Fibroblast of lung (primary cell): ENCODE measurements around the gene CCDC12. TPM values are rescaled to one million over a fixed set of nuclear protein-coding genes. Genes with fewer than 3 reads are reported as not detected.

ENCODE experiments used
- DNase-seq, 2 donors: peaks; one replicate each; pipeline versions ENCODE4 v3.0.0 to v3.0.0-alpha.2; 2010; ENCODE audit warnings: low read depth in 2 of 2
- H2AFZ ChIP-seq: 2 replicates; pipeline ENCODE4 v1.5.1; 2012; ENCODE audit warnings: low read length, control low read depth, inconsistent platforms
- H3K27ac ChIP-seq: 2 replicates; pipeline ENCODE4 v1.5.1; 2011; ENCODE audit warnings: low read length, control low read depth; ENCODE audit not compliant: insufficient read depth
- H3K27me3 ChIP-seq: 2 replicates; pipeline ENCODE4 v1.5.1; 2011; ENCODE audit warnings: mild to moderate bottlenecking, low read length; ENCODE audit not compliant: control insufficient read depth, insufficient read depth
- H3K36me3 ChIP-seq: 2 replicates; pipeline ENCODE4 v1.5.1; 2011; ENCODE audit warnings: low read length; ENCODE audit not compliant: control insufficient read depth, insufficient read depth
- H3K4me1 ChIP-seq: 2 replicates; pipeline ENCODE4 v1.5.1; 2011; ENCODE audit warnings: low read length; ENCODE audit not compliant: control insufficient read depth, insufficient read depth; ENCODE audit errors: extremely low read depth
- H3K4me2 ChIP-seq: 2 replicates; pipeline ENCODE4 v1.5.1; 2011; ENCODE audit warnings: low read length, control low read depth; ENCODE audit not compliant: insufficient read depth; ENCODE audit errors: extremely low read depth
- H3K4me3 ChIP-seq, 4 experiments: fragments of 200-600 bp in 1 of 4; sonication (generic) in 1 of 4; replicated peaks in 1 of 4; 2 replicates each; pipeline ENCODE4 v1.5.1; 2011 to 2016; ENCODE audit warnings: low read length in 4 of 4, low read depth in 3 of 4, mild to moderate bottlenecking in 3 of 4, control low read depth in 2 of 4, inconsistent platforms in 1 of 4, mixed read lengths in 1 of 4; ENCODE audit not compliant: insufficient read depth in 1 of 4; ENCODE audit errors: control extremely low read depth in 1 of 4
- H3K79me2 ChIP-seq: 2 replicates; pipeline ENCODE4 v1.5.1; 2012; ENCODE audit warnings: mild to moderate bottlenecking, low read length, inconsistent platforms; ENCODE audit not compliant: control insufficient read depth, insufficient read depth
- H3K9ac ChIP-seq: 2 replicates; pipeline ENCODE4 v1.5.1; 2011; ENCODE audit warnings: mild to moderate bottlenecking, low read length, control low read depth; ENCODE audit not compliant: insufficient read depth
- H3K9me3 ChIP-seq: 2 replicates; pipeline ENCODE4 v1.5.1; 2012; ENCODE audit warnings: low read depth, low read length; ENCODE audit not compliant: control insufficient read depth, insufficient read depth
- H4K20me1 ChIP-seq: 2 replicates; pipeline ENCODE4 v1.5.1; 2011; ENCODE audit warnings: low read length; ENCODE audit not compliant: control insufficient read depth, insufficient read depth; ENCODE audit errors: extremely low read depth
- CTCF ChIP-seq, 2 donors: IDR thresholded peaks in 1 of 2; conservative IDR thresholded peaks in 1 of 2; 1 replicate in 1 of 2; 2 replicates in 1 of 2; pipeline ENCODE4 v1.5.1; 2011 to 2012; ENCODE audit warnings: low read length in 2 of 2, control low read depth in 1 of 2, inconsistent platforms in 1 of 2, low read depth in 1 of 2, mild to moderate bottlenecking in 1 of 2
- EZH2 ChIP-seq: IDR thresholded peaks from 2 replicates; pipeline ENCODE4 v1.5.1; 2012; ENCODE audit warnings: low read length, control low read depth, mild to moderate bottlenecking; ENCODE audit errors: missing control alignments
- polyA plus RNA-seq, 2 donors: library from polyadenylated mRNA; depleted of rRNA in 1 of 2; stranded (reverse) in 1 of 2; unstranded in 1 of 2; fragments of >200 nt; gene quantifications; 2 replicates each; pipeline ENCODE4 v1.2.1, GENCODE V29; 2011 to 2012; ENCODE audit warnings: missing spikeins in 1 of 2
- total RNA-seq: library from RNA; depleted of rRNA; stranded (reverse); fragments of >200 nt; gene quantifications from 2 replicates; pipeline ENCODE4 v1.2.1, GENCODE V29; 2014

Gene CCDC12
- total and polyA plus RNA-seq, 2 donors (not counting 1 experiment from before 2014, with no cell fraction given), result 28.0 to 29.2 TPM

GRCh38 chr3:47017504-47018268 lies 41.1 kb upstream of the CCDC12 start:
- Histone ChIP-seq H3K36me3 (peaks cover 8% of the 10 kb centered on the region), H2AFZ (no peak overlapping the region), H3K4me2 (no peak overlapping the region)

GRCh38 chr3:47016934-47017435 lies 40.4 kb upstream of the CCDC12 start:
- H3K4me3 ChIP-seq, result no peak overlapping the region
- H3K27me3 ChIP-seq, result no peaks in the 10 kb centered on the region
- H3K9ac ChIP-seq, result no peak overlapping the region
- H3K4me2 ChIP-seq, result peak overlapping the region; percentile 48
- H3K9me3 ChIP-seq, result no peaks in the 10 kb centered on the region
- H3K4me1 ChIP-seq, result peaks cover 15% of the 10 kb centered on the region
- no peaks in the 10 kb centered on the region for H4K20me1 ChIP-seq
- H3K79me2 ChIP-seq, result no peaks in the 10 kb centered on the region
- peak overlapping the region; percentile 41 for H3K27ac ChIP-seq
- H2AFZ ChIP-seq, result no peak overlapping the region
- peak; percentile 53 to 92 for DNase-seq
- H3K36me3 ChIP-seq, result peaks cover 8% of the 10 kb centered on the region
- no peak for TF ChIP-seq CTCF (conservative IDR thresholded peaks at IDR 0.05 in 1 of 2, IDR thresholded peaks at IDR 0.05 in 1 of 2; ENCODE audit: low read depth in 1 of 2, low read length in 2 of 2)
- no peak for TF ChIP-seq EZH2

More at GRCh38 chr3:47017504-47018268, 41.1 kb upstream of the CCDC12 start:
- H3K79me2 ChIP-seq, result no peaks in the 10 kb centered on the region
- no peaks in the 10 kb centered on the region for H4K20me1 ChIP-seq
- peak in 1 of 2 donors; percentile 56 for DNase-seq
- no peaks in the 10 kb centered on the region for H3K27me3 ChIP-seq
- H3K27ac ChIP-seq, result peak overlapping the region; percentile 41
- H3K4me3 ChIP-seq, result no peak overlapping the region
- no peak for TF ChIP-seq EZH2
- no peak for TF ChIP-seq CTCF (conservative IDR thresholded peaks at IDR 0.05 in 1 of 2, IDR thresholded peaks at IDR 0.05 in 1 of 2; ENCODE audit: low read depth in 1 of 2, low read length in 2 of 2)
- H3K9me3 ChIP-seq, result no peaks in the 10 kb centered on the region
- no peak overlapping the region for H3K9ac ChIP-seq
- peaks cover 17% of the 10 kb centered on the region for H3K4me1 ChIP-seq

GRCh38 chr3:47016086-47016933 lies 39.8 kb upstream of the CCDC12 start:
- peak in 1 of 2 donors; percentile 52 for DNase-seq
- no peaks in the 10 kb centered on the region for H3K27me3 ChIP-seq
- peaks cover 15% of the 10 kb centered on the region for H3K4me1 ChIP-seq
- no peak overlapping the region for H3K9ac ChIP-seq
- H3K36me3 ChIP-seq, result peaks cover 8% of the 10 kb centered on the region
- H3K79me2 ChIP-seq, result no peaks in the 10 kb centered on the region
- H3K4me2 ChIP-seq, result peak overlapping the region; percentile 48
- no peaks in the 10 kb centered on the region for H4K20me1 ChIP-seq
- no peaks in the 10 kb centered on the region for H3K9me3 ChIP-seq
- H3K27ac ChIP-seq, result no peak overlapping the region
- no peak overlapping the region for H3K4me3 ChIP-seq
- TF ChIP-seq EZH2 (no peak), CTCF (conservative IDR thresholded peaks at IDR 0.05 in 1 of 2, IDR thresholded peaks at IDR 0.05 in 1 of 2; ENCODE audit: low read depth in 1 of 2, low read length in 2 of 2) (no peak)
- H2AFZ ChIP-seq, result no peak overlapping the region
